Hepatocyte (in vitro differentiated cells): ENCODE results near the gene TNFRSF13B. TPM values are rescaled to one million over a fixed set of nuclear protein-coding genes. Genes with fewer than 3 reads are reported as not detected.
"Not testable (repeated sequence)": the region's sequence is repeated elsewhere in the genome, so short reads cannot be mapped to it uniquely, and the experiment has no call there.

ENCODE experiments used
- DNase-seq: peaks from one replicate; pipeline ENCODE4 v3.0.0-alpha.2; 2016; ENCODE audit warnings: low spot score
- H2AFZ ChIP-seq: fragments of 200-600 bp; sonication (generic); 2 replicates; pipeline ENCODE4 v1.6.0; 2016; ENCODE audit warnings: antibody characterized with exemption, mild to moderate bottlenecking
- H3K27ac ChIP-seq: fragments of 200-600 bp; sonication (generic); 2 replicates; pipeline ENCODE4 v1.5.1; 2016; ENCODE audit warnings: mild to moderate bottlenecking
- H3K27me3 ChIP-seq: fragments of 200-600 bp; sonication (generic); 2 replicates; pipeline ENCODE4 v1.6.1; 2016
- H3K36me3 ChIP-seq: fragments of 200-600 bp; sonication (generic); replicated peaks from 2 replicates; pipeline ENCODE4 v1.5.1; 2016; ENCODE audit warnings: low read depth; ENCODE audit not compliant: insufficient read depth
- H3K4me1 ChIP-seq: fragments of 200-600 bp; sonication (generic); 2 replicates; pipeline ENCODE4 v1.5.1; 2016; ENCODE audit warnings: mild to moderate bottlenecking, moderate library complexity; ENCODE audit not compliant: insufficient read depth
- H3K4me2 ChIP-seq: fragments of 200-600 bp; sonication (generic); 2 replicates; pipeline ENCODE4 v1.6.0; 2016
- H3K4me3 ChIP-seq: fragments of 200-600 bp; sonication (generic); 2 replicates; pipeline ENCODE4 v1.5.1; 2016; ENCODE audit warnings: mild to moderate bottlenecking
- H3K79me2 ChIP-seq: fragments of 200-600 bp; sonication (generic); 2 replicates; pipeline ENCODE4 v1.6.0; 2017; ENCODE audit warnings: mild to moderate bottlenecking
- H3K9me2 ChIP-seq: fragments of 200-600 bp; sonication (generic); replicated peaks from 2 replicates; pipeline ENCODE4 v1.6.0; 2017; ENCODE audit warnings: mild to moderate bottlenecking; ENCODE audit not compliant: insufficient read depth
- H3K9me3 ChIP-seq: fragments of 200-600 bp; sonication (generic); 2 replicates; pipeline ENCODE4 v1.5.1; 2016; ENCODE audit warnings: low read depth, mild to moderate bottlenecking
- H4K20me1 ChIP-seq: fragments of 200-600 bp; sonication (generic); 2 replicates; pipeline ENCODE4 v1.6.0; 2016; ENCODE audit warnings: mild to moderate bottlenecking; ENCODE audit not compliant: insufficient read depth, poor library complexity, severe bottlenecking
- WGBS: methylation state at CpG from one replicate; pipeline ENCODE4 v1.1.6; 2016; ENCODE audit warnings: low lambda C conversion rate; ENCODE audit errors: missing lambda C conversion rate; 5-methylcytosine and 5-hydroxymethylcytosine counted together
- polyA plus RNA-seq: library from polyadenylated mRNA; unstranded; fragments of >200 nt; fragmentation: Nextera tagmentation; extraction: Ambion mirVana; gene quantifications from 2 replicates; pipeline ENCODE4 v1.2.1, GENCODE V29; 2016
- total RNA-seq: library from RNA; depleted of rRNA; stranded (reverse); fragments of >200 nt; gene quantifications from 2 replicates; pipeline ENCODE4 v1.2.3, GENCODE V29; 2014
- TF ChIP-seq, protein P1 (sequence below): fragments of 200-600 bp; sonication (generic); IDR thresholded peaks from 2 replicates; pipeline ENCODE4 v1.5.1; 2016; ENCODE audit warnings: antibody characterized with exemption, mild to moderate bottlenecking; ENCODE audit not compliant: poor library complexity

Gene TNFRSF13B
- total and polyA plus RNA-seq, 2 experiments from 2014 or later = not detected

DNA sequence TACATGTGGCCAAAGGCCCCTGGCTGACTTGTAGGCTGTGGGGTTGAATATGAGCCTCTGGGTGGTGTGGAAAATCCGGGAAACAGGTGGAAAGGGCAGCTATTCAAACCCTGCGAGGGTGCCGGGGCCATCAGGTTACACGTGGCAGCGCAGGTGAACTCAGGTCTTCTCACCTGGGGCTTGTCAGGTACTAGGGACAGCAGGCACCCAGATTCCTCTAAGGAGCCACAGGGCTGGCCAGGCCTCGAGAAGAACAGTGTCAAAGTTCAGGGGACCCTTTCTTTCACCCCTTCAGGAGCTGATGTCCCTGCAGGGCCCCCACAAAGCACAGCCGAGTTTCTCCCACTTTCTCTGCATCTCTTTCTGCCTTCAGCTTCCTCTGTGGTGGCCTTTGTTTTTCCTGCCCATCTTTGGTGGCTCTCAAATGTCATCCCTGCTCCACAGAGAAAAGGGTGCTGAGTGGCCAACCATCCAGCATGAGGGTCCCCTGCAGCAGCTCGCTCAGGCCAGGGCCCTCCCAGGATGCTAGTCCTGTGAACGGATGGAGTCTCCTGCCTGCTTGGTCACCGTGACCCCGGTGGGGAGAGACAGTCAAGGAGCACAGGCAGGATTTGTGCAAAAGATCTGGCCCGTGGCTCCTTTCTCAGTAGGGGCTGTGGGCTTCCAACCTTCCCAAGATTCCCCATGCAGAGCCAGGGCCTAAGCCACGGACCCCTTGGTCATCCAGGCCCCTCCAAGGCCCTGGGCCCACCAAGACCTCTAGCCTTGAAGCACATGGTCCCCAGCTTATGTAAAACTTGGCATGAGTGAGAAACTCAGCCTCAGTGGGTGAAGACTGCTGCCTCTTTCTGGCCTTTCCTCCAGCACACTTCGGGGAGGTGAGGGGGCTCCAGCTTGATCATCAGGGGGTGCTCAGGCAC, 42.2 kb upstream of the TNFRSF13B start:
- not testable (repeated sequence) for H3K27me3 ChIP-seq, H3K9me3 ChIP-seq, DNase-seq, H3K27ac ChIP-seq, H3K79me2 ChIP-seq, H4K20me1 ChIP-seq, H3K9me2 ChIP-seq, H3K4me2 ChIP-seq, H2AFZ ChIP-seq, H3K4me3 ChIP-seq, H3K36me3 ChIP-seq
- 83% methylated on average over 14 of the region's 14 CpGs for WGBS
- H3K4me1 ChIP-seq = peaks cover 12% of the 10 kb centered on the region

DNA sequence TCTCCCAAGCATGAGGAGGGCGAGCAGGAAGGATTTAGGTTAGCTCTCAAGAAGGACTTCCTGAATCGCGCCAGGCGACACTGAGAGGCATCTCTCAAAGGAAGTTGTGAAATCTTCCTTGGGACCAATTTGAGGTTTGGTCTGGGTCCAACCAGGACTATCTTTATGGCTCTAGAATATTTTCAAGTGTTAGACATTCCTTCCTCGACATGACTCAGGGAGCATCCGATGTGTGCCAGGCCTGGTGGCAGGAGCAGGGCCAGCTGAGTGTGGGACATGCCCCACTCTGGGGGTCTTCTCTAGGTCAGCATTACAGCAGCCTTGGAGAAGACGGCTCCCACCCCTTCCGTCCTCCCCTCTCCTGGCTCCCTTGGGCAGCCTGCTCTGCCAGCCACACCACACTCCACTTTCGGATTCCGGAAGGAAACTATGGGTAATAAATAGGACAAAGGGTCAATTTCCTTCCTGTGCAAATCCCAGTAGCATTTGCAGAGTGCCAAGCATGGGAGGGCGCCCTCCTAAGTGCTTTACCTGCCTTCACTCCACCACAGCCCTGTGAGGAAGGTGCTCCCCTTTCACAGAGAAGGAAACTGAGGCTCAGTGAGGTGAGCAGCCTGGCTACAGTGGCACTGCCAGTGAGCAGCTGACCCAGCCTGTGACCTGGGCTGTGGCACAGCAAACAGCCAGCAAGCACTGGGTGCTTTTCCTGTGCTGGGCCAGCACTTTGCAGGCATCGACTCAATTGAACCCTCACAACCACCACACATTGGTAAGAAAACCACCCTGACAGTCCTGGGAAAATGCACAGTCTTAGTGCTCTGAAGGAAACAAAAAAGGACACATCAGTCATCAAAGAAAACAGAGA, 39.4 kb upstream of the TNFRSF13B start:
- H4K20me1 ChIP-seq, H3K36me3 ChIP-seq, H3K79me2 ChIP-seq, H3K9me3 ChIP-seq, H3K9me2 ChIP-seq, H3K4me3 ChIP-seq, H2AFZ ChIP-seq, H3K27me3 ChIP-seq, DNase-seq, H3K4me2 ChIP-seq, H3K4me1 ChIP-seq: not testable (repeated sequence)
- WGBS = 58% methylated on average over 6 of the region's 12 CpGs
- H3K27ac ChIP-seq = peak overlapping the region; percentile 68

DNA sequence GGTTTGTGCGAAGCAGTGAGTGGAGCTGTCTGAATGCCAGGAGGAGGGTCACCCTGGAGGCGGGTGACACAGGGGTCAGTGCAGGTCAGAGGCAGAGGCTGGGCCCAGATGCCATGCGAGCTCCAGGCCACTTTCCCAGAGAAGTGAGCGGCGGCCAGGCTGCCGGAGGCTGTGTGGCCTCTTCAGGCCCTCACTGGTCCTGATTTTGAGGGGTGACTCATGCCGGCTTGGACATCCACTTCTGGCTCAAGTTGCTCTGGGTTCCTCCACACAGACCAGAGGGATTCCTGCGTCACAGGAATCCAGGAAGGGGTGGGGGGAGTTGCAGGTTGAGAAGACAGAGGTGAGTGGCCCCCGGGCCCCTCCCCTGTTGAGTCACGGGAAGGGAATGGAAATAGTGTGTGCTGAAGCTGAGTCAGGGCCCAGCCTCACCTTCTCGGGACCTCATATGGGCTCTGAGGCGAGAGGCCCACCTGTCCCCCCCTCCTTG, 38.7 kb upstream of the TNFRSF13B start:
- H3K4me1 ChIP-seq, H3K4me2 ChIP-seq, H3K27me3 ChIP-seq, H4K20me1 ChIP-seq, H3K27ac ChIP-seq, H3K79me2 ChIP-seq, H2AFZ ChIP-seq, H3K9me3 ChIP-seq, DNase-seq, H3K9me2 ChIP-seq, H3K4me3 ChIP-seq, H3K36me3 ChIP-seq: not testable (repeated sequence)
- 27% methylated on average over 5 of the region's 12 CpGs for WGBS

DNA sequence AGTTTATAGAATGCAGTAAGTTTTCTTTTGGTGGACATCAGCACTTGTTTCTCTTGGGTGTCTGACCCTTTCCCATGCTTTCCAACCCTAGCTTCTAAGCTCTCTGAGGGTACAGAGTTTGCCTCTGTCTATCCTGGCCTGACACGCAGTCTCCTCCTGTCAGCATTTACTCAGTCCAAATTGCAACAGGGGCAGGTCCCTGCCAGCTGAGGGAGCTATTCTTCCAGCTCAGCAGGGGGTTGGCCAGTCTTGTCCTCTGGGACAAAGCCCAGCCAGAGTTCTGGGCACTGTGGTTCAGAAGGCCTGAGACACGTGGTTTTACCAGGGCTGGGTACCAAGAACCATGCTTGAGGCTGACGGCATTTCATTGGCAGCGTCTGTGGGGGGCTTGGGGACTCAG, 38.1 kb upstream of the TNFRSF13B start:
- not testable (repeated sequence) for H3K9me2 ChIP-seq, H3K4me3 ChIP-seq, DNase-seq, H3K27me3 ChIP-seq, H3K4me1 ChIP-seq, H3K27ac ChIP-seq, H4K20me1 ChIP-seq, H3K36me3 ChIP-seq, H3K79me2 ChIP-seq, H3K4me2 ChIP-seq, H3K9me3 ChIP-seq, H2AFZ ChIP-seq
- 72% methylated on average over 1 of the region's 4 CpGs for WGBS
- TF ChIP-seq, protein P1, sequence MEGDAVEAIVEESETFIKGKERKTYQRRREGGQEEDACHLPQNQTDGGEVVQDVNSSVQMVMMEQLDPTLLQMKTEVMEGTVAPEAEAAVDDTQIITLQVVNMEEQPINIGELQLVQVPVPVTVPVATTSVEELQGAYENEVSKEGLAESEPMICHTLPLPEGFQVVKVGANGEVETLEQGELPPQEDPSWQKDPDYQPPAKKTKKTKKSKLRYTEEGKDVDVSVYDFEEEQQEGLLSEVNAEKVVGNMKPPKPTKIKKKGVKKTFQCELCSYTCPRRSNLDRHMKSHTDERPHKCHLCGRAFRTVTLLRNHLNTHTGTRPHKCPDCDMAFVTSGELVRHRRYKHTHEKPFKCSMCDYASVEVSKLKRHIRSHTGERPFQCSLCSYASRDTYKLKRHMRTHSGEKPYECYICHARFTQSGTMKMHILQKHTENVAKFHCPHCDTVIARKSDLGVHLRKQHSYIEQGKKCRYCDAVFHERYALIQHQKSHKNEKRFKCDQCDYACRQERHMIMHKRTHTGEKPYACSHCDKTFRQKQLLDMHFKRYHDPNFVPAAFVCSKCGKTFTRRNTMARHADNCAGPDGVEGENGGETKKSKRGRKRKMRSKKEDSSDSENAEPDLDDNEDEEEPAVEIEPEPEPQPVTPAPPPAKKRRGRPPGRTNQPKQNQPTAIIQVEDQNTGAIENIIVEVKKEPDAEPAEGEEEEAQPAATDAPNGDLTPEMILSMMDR = peak; percentile 33

DNA sequence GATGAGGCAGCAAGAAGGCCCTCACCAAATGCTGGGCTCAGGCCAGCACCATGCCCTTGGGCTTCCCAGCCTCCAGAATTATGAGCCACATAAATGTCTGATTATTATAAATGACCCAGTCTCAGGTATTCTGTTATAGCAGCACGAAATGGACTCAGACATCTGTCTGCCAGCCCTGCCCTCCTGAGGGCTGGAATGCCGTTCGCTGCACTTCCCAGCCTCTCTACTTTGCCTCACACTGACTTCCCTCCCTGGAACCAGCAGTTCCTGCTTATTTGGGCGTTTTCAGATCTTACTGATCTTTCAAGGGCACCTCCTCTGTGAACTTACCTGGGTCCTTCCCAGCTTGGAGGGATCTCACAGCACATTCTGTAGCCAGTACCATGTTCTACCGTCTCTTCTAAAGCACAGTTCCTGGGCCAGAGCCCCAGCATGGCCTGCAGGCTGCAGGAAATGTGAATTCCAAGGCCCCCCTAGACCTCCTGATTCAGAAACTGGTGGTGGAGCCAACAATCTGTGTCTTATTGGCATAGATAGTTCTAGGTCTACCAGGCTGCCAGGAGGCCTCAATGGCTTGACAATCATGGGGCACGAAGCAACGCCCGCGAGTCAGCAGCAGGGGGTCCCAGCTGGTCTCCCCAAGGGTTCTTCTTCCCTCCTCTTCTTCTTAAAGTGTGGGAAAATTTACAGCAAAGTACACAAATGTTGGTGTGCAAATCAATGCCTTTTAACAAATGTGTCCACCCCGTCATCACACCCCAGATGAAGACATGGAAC, 36.9 kb upstream of the TNFRSF13B start:
- H2AFZ ChIP-seq, H3K4me1 ChIP-seq, H3K27ac ChIP-seq, H3K4me2 ChIP-seq, H4K20me1 ChIP-seq, H3K9me3 ChIP-seq, H3K27me3 ChIP-seq, H3K9me2 ChIP-seq, H3K4me3 ChIP-seq, H3K79me2 ChIP-seq, H3K36me3 ChIP-seq, DNase-seq: not testable (repeated sequence)
- WGBS = 87% methylated on average over 10 of the region's 10 CpGs

DNA sequence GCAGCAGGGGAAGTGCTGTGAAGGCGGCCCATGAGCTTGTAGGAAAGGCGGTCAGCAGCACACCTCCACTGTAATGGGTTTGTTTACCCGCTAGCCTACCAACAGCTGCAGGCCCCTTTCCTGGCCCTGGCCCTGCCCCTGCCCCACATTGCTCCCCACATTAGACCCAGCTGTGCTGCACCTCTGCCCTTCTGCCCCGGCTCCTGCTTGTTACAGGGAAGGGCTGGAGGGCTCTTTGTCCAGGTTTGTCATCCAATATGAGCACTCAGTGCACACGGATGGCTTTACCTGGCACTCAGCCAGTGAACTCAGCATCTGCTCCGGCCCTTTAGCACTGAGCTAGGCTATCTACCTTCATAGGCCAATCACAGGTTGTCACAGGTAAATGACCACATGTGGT, 36.0 kb upstream of the TNFRSF13B start:
- H3K9me2 ChIP-seq, H3K79me2 ChIP-seq, H3K4me2 ChIP-seq, H3K9me3 ChIP-seq, H4K20me1 ChIP-seq, H3K27ac ChIP-seq, H3K27me3 ChIP-seq, H3K4me3 ChIP-seq, H2AFZ ChIP-seq, DNase-seq, H3K36me3 ChIP-seq, H3K4me1 ChIP-seq: not testable (repeated sequence)
- WGBS = 95% methylated on average over 3 of the region's 6 CpGs

DNA sequence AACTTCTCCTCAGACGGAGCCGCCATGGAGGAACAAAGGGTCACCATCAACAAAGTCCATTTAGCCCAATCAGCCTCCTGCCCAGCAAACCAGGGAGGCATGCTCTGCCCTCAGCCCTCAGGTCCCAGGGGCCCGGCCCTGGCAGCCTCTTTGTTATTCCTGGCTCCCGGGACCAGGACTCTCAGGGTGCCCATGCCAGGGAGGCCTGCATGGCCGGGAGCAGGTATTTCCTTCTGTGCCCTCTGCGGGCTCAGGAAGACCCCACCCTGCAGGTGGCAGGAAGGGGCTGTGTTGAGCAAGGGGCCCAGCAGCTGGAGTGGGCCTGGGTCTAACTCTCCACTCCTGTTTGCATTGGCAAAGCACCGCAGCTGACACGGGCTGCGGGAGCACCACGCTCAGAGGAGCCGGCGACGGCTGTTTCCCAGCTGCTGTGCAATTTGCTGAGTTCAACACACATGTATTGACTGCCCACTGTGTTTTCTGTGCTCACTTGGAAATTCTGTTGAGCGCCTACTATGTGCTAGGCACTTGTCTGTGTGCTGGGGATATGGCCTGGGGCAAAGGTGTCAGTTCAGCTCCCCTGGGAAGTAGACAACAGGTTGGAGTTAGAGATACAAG, 33.2 kb upstream of the TNFRSF13B start:
- not testable (repeated sequence) for H3K27me3 ChIP-seq, H2AFZ ChIP-seq, H4K20me1 ChIP-seq, H3K4me2 ChIP-seq, DNase-seq, H3K79me2 ChIP-seq, H3K4me3 ChIP-seq, H3K9me2 ChIP-seq, H3K36me3 ChIP-seq, H3K4me1 ChIP-seq, H3K9me3 ChIP-seq, H3K27ac ChIP-seq
- WGBS = 93% methylated on average over 12 of the region's 14 CpGs
